Neural cell (in vitro differentiated cells): ENCODE measurements around the gene SMARCA1. TPM values are rescaled to one million over a fixed set of nuclear protein-coding genes. Genes with fewer than 3 reads are reported as not detected.

ENCODE experiments used
- H2AFZ ChIP-seq: fragments of 200-600, 300-800 bp; sonication (generic), shearing (Covaris generic); 2 replicates; pipeline ENCODE4 v1.6.0; 2014; ENCODE audit warnings: low read depth, mild to moderate bottlenecking, antibody characterized with exemption, low read length, moderate library complexity
- H3F3A ChIP-seq: fragments of 200-600 bp; shearing (Covaris generic); 2 replicates; pipeline ENCODE4 v1.6.1; 2016; ENCODE audit warnings: mild to moderate bottlenecking, moderate library complexity, mixed read lengths, antibody characterized with exemption, low read length; ENCODE audit not compliant: insufficient read depth, poor library complexity, severe bottlenecking
- H3K27ac ChIP-seq: fragments of 200-600, 300-800 bp; sonication (generic), shearing (Covaris generic); 2 replicates; pipeline ENCODE4 v1.5.1; 2014; ENCODE audit warnings: mild to moderate bottlenecking, low read length, moderate library complexity
- H3K27me3 ChIP-seq: fragments of 300-800, 200-600 bp; sonication (generic), shearing (Covaris generic); 2 replicates; pipeline ENCODE4 v1.6.0; 2014; ENCODE audit warnings: mild to moderate bottlenecking, low read depth, low read length, moderate library complexity; ENCODE audit not compliant: insufficient read depth
- H3K36me3 ChIP-seq: fragments of 300-800, 200-600 bp; sonication (generic), shearing (Covaris generic); 2 replicates; pipeline ENCODE4 v1.5.1; 2014; ENCODE audit warnings: mild to moderate bottlenecking, antibody characterized with exemption, low read length, moderate library complexity; ENCODE audit not compliant: insufficient read depth
- H3K4me2 ChIP-seq: fragments of 300-800, 200-600 bp; sonication (generic), shearing (Covaris generic); 2 replicates; pipeline ENCODE4 v1.6.0; 2014; ENCODE audit warnings: mild to moderate bottlenecking, low read length
- H3K4me3 ChIP-seq: fragments of 300-800, 200-600 bp; sonication (generic), shearing (Covaris generic); 2 replicates; pipeline ENCODE4 v1.5.1; 2014; ENCODE audit warnings: mild to moderate bottlenecking, low read length, moderate library complexity
- H3K79me2 ChIP-seq: fragments of 200-600 bp; shearing (Covaris generic); replicated peaks from 2 replicates; pipeline ENCODE4 v1.6.0; 2014; ENCODE audit warnings: mild to moderate bottlenecking, low read length, moderate library complexity; ENCODE audit not compliant: insufficient read depth
- H3K9ac ChIP-seq: fragments of 300-800, 200-600 bp; sonication (generic), shearing (Covaris generic); 2 replicates; pipeline ENCODE4 v1.6.1; 2016; ENCODE audit warnings: mild to moderate bottlenecking, low read length, mixed read lengths
- H3K9me2 ChIP-seq: fragments of 200-600 bp; shearing (Covaris generic); 2 replicates; pipeline ENCODE4 v1.6.1; 2016; ENCODE audit warnings: mild to moderate bottlenecking, low read length, mixed read lengths; ENCODE audit not compliant: insufficient read depth
- H3K9me3 ChIP-seq: fragments of 200-600, 300-800 bp; sonication (generic), shearing (Covaris generic); 2 replicates; pipeline ENCODE4 v1.6.1; 2016; ENCODE audit warnings: mild to moderate bottlenecking, mixed run types, low read length, moderate library complexity, mixed read lengths
- H4K20me1 ChIP-seq: fragments of 200-600 bp; shearing (Covaris generic); 2 replicates; pipeline ENCODE4 v1.6.1; 2016; ENCODE audit warnings: mild to moderate bottlenecking, mixed run types; ENCODE audit not compliant: insufficient read depth
- CTCF ChIP-seq: fragments of 450-650 bp; IDR thresholded peaks from 2 replicates; pipeline ENCODE4 v1.5.1; 2014; ENCODE audit warnings: antibody characterized with exemption, mild to moderate bottlenecking, moderate library complexity; ENCODE audit not compliant: poor library complexity, severe bottlenecking
- EP300 ChIP-seq: fragments of 450-650 bp; conservative IDR thresholded peaks from 2 replicates; pipeline ENCODE4 v1.6.1; 2014; ENCODE audit warnings: antibody characterized with exemption, mild to moderate bottlenecking, moderate library complexity; ENCODE audit not compliant: poor library complexity, severe bottlenecking
- EZH2 ChIP-seq: fragments of 200-600, 300-800 bp; shearing (Covaris generic), sonication (generic); IDR thresholded peaks from 2 replicates; pipeline ENCODE4 v1.6.1; 2014; ENCODE audit warnings: antibody characterized with exemption, low read length, borderline replicate concordance, mild to moderate bottlenecking; ENCODE audit not compliant: insufficient read depth, poor library complexity, severe bottlenecking
- MXI1 ChIP-seq: fragments of 450-650 bp; conservative IDR thresholded peaks from 2 replicates; pipeline ENCODE4 v1.6.1; 2014; ENCODE audit warnings: antibody characterized with exemption, mild to moderate bottlenecking; ENCODE audit not compliant: poor library complexity, severe bottlenecking
- POLR2AphosphoS5 ChIP-seq: IDR thresholded peaks from 2 replicates; pipeline ENCODE4 v1.6.1; 2012
- RAD21 ChIP-seq: fragments of 450-650 bp; conservative IDR thresholded peaks from 2 replicates; pipeline ENCODE4 v1.6.1; 2014; ENCODE audit warnings: antibody characterized with exemption, mild to moderate bottlenecking, moderate library complexity
- REST ChIP-seq: IDR thresholded peaks from 2 replicates; pipeline ENCODE4 v1.6.1; 2012; ENCODE audit warnings: borderline replicate concordance
- SMC3 ChIP-seq: fragments of 450-650 bp; conservative IDR thresholded peaks from 2 replicates; pipeline ENCODE4 v1.6.1; 2014; ENCODE audit warnings: antibody characterized with exemption, mild to moderate bottlenecking, moderate library complexity; ENCODE audit not compliant: poor library complexity
- TAF1 ChIP-seq: IDR thresholded peaks from 2 replicates; pipeline ENCODE4 v1.6.1; 2012; ENCODE audit warnings: low read depth
- polyA plus RNA-seq: library from polyadenylated mRNA; depleted of rRNA; stranded (reverse); fragments of >200 nt; gene quantifications from 2 replicates; pipeline ENCODE4 v1.2.3, GENCODE V29; 2014

SMARCA1 gene
- polyA plus RNA-seq, 1 donor from 2014 or later, result 66.9 TPM

DNA sequence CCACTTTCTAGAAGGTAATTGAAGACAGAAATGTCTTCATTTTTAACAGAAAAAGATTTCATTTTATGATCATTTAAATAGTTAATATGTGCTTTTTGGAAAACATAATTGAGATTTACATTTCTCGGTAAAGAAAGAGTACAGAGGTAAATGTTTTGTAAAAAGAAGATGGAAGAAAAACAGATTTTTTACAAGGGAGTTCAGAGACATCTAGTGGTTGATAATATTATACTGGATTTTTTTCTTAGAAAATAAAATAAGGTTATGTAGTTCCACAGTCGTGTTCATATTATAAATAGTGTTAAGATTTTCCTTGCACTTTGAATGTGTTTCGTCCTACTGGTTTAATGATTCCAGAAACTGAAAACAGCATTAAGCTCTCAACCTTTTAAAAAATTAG is 60.6 kb downstream of the SMARCA1 start:
- Histone ChIP-seq H3K4me2 (no peak overlapping the region), H3K27ac (no peak overlapping the region), H3K27me3 (no peaks in the 10 kb centered on the region), H3K9me2 (no peaks in the 10 kb centered on the region), H4K20me1 (no peaks in the 10 kb centered on the region), H3K79me2 (no peaks in the 10 kb centered on the region), H2AFZ (no peak overlapping the region), H3K4me3 (no peak overlapping the region), H3K9me3 (no peaks in the 10 kb centered on the region), H3K36me3 (no peaks in the 10 kb centered on the region), H3K9ac (no peak overlapping the region), H3F3A (no peaks in the 10 kb centered on the region)
- TF ChIP-seq EP300 (no peak), SMC3 (peak; percentile 33), RAD21 (peak; percentile 56), EZH2 (no peak)

- H3K4me2 ChIP-seq, result no peak overlapping the region
- no peaks in the 10 kb centered on the region for H3K9me2 ChIP-seq
- no peaks in the 10 kb centered on the region for H3K79me2 ChIP-seq
- H3K9me3 ChIP-seq, result no peaks in the 10 kb centered on the region
- no peak overlapping the region for H3K27ac ChIP-seq
- no peaks in the 10 kb centered on the region for H3F3A ChIP-seq
- no peak overlapping the region for H3K9ac ChIP-seq
- no peaks in the 10 kb centered on the region for H3K36me3 ChIP-seq
- no peak for TF ChIP-seq SMC3
- no peak for TF ChIP-seq MXI1
- TF ChIP-seq EZH2, result no peak
- TF ChIP-seq CTCF, result no peak
- H3K27me3 ChIP-seq, result no peaks in the 10 kb centered on the region
- H3K4me3 ChIP-seq, result no peak overlapping the region
- H2AFZ ChIP-seq, result no peak overlapping the region
- no peaks in the 10 kb centered on the region for H4K20me1 ChIP-seq
Observed at GRCh38 chrX:129461801-129462456, 61.4 kb downstream of the SMARCA1 start.

GRCh38 chrX:129452523-129452922 is 70.8 kb downstream of the SMARCA1 start:
- no peaks in the 10 kb centered on the region for H4K20me1 ChIP-seq
- TF ChIP-seq REST (no peak), SMC3 (no peak), TAF1 (no peak), POLR2AphosphoS5 (no peak), RAD21 (no peak), CTCF (no peak), EP300 (no peak), MXI1 (no peak), EZH2 (no peak)
- no peak overlapping the region for H3K9ac ChIP-seq
- no peaks in the 10 kb centered on the region for H3K79me2 ChIP-seq
- no peak overlapping the region for H2AFZ ChIP-seq
- H3K4me3 ChIP-seq, result no peak overlapping the region
- no peaks in the 10 kb centered on the region for H3K9me2 ChIP-seq
- no peak overlapping the region for H3K27ac ChIP-seq
- H3K9me3 ChIP-seq, result no peaks in the 10 kb centered on the region
- no peaks in the 10 kb centered on the region for H3F3A ChIP-seq
- no peaks in the 10 kb centered on the region for H3K36me3 ChIP-seq
- H3K27me3 ChIP-seq, result no peaks in the 10 kb centered on the region
- no peak overlapping the region for H3K4me2 ChIP-seq
